Superior temporal gyrus (tissue), 1 donor: ENCODE measurements around the gene ZNF134.
A peak's percentile ranks its signal among the peaks of the same experiment; 100 is the strongest.

Experiments used
- DNase-seq: peaks from one replicate; pipeline ENCODE4 v3.0.0-alpha.2; 2016; ENCODE audit errors: extremely low spot score

ZNF134 gene

DNA sequence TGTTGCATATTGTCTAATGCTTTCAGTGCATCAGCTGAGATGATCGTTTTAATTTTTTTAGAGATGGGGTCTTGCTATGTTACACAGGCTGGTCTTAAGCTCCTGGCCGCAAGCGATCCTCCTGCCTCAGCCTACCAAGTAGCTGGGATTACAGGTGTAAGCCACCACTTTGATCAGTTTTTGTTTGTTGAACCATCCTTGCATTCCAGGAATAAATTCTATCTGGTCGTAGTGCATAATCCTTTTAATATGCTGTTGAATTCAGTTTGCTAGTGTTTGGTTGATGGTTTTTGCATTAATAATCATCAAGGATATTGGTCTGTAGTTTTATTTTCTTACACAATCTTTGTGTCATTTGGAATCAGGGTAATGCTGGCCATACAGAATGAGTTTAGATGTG lies 23.3 kb downstream of the ZNF134 start:
- DNase-seq = no peak

DNA sequence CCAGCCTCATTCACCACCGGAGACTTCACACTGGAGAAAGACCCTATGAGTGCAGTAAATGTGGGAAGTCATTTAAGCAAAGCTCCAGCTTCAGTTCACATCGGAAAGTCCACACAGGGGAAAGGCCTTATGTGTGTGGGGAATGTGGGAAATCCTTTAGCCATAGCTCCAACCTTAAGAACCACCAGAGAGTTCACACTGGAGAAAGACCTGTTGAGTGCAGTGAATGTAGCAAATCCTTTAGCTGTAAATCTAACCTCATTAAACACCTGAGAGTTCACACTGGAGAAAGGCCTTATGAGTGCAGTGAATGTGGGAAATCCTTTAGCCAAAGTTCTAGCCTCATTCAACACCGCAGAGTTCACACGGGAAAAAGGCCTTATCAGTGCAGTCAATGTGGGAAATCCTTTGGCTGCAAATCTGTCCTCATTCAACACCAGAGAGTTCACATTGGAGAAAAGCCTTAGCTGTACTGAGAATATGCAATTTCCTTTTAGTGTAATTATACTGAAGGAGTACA lies 27.7 kb downstream of the ZNF134 start:
- DNase-seq = no peak

DNA sequence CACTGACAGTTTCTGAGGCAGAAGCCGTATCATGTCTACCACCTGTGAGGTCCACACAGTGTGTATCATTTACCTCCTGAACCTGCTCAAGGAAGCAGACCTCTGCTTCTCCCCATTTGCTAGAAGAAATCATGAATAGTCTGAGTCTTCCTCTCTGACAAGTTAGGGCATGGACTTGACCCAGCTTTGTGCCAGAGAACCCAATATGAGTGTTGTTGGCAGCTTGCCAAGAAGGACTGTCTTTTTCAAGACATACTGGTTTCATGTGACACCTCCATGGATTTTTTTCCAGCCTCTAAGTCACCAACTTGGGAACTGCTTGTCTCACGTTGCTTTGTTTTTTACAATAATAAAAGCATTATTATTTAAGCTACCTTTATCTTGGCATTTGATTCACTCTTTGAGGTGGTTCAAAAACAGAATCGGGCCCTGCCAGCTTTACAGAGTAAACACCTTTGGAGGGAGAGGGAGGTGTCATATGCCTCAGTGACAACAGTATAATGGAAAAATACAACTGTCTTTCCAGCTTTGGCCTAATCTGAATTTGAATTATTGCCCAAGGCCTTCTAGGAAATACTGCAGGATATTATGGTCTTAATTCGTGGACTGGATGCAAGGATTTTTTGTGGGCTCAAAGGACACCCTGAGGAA lies 28.5 kb downstream of the ZNF134 start:
- no peak for DNase-seq

DNA sequence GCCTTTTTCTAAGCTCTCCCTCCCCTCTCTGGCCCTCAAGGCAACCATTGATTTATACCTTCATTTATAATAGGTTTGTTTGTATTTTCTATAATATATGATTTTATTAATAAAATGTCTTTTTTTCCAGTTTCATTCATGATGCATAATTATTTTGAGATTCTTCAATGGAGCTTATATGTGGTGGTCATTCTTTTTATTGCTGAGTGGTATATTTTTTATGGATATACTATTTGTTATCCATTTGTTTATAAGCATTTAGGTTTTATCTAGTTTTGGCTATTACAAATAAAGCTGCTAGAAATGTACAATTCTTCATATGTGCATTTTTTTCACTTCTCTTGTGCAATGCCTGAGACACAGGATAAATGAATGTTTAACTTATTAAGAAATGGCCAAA lies 29.7 kb downstream of the ZNF134 start:
- no peak for DNase-seq

DNA sequence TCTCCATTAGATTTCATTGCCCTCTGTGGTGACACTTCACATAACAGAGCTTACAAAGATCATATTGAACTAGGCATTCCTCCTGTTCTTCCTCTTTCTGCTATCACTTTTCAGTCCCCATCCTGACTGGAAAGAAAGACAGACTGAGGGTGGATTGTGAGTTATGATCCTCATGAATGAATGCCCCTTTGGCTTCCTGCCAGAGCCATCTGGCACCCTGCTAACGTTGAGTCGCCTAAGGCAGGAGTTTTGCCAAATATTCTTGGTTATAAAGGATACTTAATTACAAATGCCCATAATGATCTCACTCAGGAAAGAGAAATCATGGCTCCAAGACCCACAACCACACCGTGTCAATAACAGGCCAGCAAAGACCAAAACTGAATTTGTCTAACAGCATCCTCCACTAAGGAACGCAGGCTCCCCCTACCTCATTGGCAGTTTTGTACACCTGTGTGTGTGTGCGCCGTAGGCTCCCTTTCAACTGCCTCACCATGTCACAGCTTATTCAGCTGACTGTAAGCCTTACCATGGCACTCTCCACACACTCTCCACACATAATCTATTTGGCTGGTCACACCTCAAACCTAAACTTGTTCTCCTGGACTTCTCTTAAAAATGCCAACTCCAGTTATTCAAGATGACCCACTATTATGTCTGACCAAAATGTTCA lies 34.4 kb downstream of the ZNF134 start:
- no peak for DNase-seq

DNA sequence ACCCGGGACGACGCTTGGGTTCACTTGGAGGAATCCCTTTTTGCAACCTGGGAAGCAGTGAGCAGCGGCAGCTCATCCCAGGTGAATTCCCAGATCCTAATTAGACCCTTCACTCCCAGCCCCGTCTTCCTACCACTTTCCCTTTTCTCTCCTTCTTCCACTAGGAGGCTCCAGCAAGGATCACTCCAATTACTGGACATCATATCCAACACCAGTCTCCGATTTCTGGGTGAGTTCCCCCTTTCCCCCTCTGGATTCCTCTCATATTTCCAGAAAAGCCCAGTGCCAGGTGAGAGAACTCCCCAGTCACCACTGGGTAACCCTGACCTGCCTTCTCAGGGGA lies 37.6 kb downstream of the ZNF134 start:
- DNase-seq = no peak

DNA sequence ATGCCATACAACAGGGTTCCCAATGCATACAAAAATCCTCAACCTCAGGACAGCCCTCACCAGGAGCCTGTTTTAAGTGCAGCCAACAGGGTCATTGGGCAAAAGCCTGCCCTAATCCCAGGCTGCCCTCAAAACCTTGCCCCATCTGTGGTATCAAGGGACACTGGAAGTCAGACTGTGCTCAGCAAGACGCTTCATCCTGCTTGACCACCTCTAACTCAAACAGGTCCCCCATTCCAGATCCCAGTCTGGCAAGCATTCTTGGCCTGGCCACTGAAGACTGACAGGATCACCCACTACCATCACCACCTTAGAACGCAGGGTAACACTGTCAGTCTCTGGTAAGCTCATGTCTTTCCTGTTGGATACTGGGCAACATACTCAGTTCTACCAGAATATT lies 39.6 kb downstream of the ZNF134 start:
- no peak for DNase-seq

DNA sequence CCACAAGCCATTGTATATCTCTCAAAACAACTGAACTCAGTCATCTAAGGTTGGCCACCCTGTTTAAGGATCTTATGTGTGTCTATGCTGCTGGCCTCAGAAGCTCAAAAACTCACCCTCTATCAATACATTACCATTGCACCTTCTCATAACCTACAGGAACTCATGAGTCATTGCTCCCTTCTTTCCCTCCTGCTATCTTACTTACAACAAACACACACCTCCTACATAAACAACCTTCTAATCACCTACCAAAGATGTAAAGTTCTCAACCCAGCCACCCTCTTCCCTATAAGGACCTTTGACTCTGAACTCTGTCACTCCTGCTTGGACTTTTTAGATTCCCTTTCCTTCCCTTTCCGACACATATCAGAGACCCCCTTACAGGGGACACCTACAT lies 41.4 kb downstream of the ZNF134 start:
- no peak for DNase-seq

DNA sequence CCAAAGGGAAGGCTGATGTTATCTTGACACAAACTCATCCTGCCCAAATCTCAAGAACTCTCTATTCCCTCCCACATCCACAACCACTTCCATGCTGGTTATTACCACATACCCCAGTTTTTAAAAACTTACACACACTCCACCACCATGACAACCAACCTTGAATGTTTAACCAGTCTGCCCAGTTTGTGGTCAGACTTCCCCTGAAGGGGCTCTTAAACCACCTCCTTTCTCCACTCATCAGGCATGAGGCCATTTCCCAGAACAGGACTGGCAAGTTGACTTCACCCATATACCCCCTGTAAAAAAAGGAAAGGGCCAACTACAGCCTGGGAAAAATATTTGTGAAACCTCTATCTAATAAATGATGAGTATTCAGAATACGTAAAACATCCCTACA lies 42.3 kb downstream of the ZNF134 start:
- no peak for DNase-seq

DNA sequence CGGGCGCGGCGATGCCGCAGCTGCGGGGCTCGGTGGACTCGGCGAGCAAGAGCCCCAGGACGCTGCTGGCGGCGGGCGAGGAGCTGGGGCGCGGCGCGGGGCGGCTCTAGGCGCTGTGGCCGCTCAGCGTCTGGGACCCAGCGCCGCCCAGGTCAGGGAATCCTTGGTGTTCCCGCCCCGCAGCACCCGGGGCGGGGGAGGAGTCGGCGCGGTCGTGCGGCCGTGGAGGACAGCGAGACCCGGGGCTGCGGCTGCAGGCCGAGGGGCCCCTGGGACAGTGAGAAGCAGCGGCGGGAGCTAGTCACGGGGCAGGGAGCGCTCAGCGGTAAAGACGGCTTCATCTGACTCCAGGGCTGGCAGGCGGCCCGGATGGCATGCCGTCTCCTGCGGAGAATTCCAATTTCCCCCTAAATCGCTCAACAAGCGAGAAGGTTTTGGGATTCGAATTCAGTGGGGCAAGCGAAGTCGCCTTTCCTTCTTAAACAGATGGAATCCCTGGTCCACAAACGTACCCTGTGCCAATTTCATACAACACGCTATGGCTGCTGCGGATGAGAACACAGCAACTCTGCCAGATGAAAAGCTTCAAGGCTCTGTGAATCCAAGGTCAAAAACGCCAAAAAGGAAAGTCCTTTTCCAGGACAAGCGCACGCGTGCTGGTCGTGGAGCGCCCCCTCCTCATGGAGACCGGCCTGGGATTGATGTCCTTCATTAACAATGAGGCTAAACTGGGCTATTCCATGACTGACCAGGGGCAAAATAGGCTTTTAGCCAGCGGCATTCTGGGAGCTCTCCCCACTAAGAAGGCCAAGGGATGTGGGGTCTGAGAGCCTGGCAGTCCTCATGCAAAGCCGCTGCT lies 50.5 kb downstream of the ZNF134 start:
- peak; percentile 22 for DNase-seq

DNA sequence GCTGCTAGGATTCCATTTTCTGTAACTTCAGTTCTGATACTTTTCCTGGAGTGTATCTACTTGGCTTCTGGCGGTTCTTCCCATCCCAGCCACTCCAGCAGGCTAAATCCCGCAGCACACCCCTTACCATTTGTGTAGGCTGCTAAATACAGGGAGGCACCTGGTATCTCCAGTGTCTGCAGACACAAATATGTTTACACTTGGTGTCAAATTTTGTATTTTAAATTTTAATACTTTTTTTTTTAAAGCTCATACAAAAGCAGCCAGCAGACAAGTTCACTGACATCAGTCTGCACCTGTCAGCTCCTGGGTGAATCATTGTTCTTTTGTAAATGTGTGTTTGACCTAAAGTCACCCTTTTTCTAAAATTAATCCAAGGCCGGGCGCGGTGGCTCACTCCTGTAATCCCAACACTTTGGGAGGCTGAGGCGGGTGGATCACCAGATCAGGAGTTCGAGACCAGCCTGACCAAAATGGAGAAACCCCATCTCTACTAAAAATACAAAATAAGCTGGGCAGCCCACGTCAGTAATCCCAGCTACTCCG lies 51.3 kb downstream of the ZNF134 start:
- DNase-seq = no peak

DNA sequence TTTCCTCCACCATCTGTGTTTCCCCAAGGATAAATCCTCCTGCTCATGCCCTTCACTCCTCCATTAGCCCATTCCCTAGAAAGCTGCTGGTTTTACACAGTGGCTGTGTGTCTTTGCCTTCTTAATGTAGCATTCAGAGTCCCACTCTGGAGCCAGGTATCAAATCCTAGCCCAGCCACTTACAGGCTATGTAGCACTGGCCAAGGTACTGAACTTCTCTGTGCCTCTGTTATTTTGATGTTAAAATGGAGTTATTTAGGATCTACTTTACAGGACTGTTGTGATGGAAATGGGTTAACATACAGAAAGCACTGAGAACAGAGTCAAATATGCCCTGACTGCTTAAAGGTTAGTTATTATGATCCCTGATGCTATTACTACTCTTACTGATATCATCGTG lies 53.2 kb downstream of the ZNF134 start:
- DNase-seq = no peak

DNA sequence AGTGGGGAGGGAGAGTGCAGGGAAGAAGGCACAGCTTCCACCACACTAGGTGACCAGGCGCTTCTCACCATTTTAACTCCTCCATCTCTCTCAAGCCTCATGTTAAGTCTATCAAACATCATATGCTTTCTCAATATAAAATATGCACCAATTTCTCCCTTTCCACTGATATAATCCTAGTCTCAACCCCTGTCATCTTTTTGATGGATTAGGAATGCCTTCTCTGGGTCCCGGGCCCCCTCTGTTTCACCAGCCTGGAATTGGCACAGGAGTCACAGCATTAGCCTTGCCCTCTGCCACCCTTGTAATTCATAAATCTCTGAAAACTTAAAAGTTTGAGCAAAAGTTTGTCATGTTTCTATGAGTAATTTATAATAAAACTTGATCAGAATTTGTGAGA lies 54.6 kb downstream of the ZNF134 start, which contains the start of gene ZSCAN4:
Gene ZSCAN4 (plus strand): TSS at position 301 of the 400 bp plus-strand sequence. CDS start 7,211 bp downstream, outside the sequence.
- no peak for DNase-seq

DNA sequence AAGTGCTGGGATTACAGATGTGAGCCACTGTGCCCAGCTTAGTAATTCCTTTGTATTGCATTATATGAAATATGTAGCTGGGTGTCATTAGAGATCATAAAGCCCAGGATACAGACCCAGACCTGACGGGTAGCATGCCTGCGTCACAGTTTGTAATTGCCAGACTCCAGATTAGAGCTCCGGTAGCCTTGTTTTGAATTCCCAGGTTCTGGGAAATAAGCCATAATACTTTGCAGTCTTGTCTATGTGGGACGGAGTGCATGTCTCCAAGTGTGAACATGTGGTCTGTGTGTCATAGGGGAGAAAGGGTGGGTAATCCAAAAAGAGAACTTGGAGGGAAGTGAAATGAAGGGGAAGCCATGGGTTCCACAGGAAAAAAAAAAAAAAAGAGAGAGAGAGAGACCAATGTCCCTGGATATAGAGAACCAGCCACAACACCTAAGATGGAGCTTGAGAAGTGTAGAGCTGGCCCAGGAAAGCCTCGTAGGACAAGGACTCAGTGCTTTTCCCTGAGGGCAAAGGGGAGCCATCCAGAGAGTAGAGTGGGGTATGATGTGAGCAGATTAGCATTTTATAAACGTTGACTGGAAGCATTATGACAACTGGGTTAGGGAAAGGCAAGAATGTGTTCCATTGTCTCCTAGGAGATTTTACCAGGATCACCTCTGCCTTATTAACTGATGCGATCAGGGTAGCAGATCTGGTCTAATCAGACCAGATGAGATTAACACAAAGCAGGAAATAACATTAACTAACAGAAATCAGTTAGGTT lies 57.3 kb downstream of the ZNF134 start:
- no peak for DNase-seq

DNA sequence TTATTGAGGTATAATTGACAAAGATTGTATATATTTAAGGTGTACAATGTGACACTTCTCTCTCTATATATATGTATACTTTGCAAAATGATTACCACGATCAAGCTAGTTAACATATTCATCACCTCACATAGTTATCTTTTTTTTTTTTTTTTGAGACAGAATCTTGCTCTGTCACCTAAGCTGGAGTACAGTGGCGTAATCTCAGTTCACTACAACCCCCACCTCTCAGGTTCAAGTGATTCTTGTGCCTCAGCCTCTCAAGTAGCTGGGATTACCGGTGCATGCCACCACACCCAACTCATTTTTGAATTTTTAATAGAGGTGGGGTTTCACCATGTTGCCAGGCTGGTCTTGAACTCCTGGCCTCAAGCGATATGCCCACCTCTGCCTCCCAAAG lies 58.4 kb downstream of the ZNF134 start:
- no peak for DNase-seq
